Epithelial cell of esophagus (primary cell): Measurements from ENCODE around the gene SLC38A4.

Experiments
- DNase-seq: peaks from one replicate; pipeline ENCODE4 v3.0.0; 2010; ENCODE audit warnings: low read depth
- H3K4me3 ChIP-seq: 2 replicates; pipeline ENCODE4 v1.5.1; 2011; ENCODE audit warnings: mild to moderate bottlenecking, low read length, control low read depth
- CTCF ChIP-seq: IDR thresholded peaks from 2 replicates; pipeline ENCODE4 v1.5.1; 2011; ENCODE audit warnings: low read depth, mild to moderate bottlenecking, low read length, control low read depth, inconsistent platforms; ENCODE audit not compliant: insufficient read depth; ENCODE audit errors: missing control alignments

SLC38A4 gene

DNA sequence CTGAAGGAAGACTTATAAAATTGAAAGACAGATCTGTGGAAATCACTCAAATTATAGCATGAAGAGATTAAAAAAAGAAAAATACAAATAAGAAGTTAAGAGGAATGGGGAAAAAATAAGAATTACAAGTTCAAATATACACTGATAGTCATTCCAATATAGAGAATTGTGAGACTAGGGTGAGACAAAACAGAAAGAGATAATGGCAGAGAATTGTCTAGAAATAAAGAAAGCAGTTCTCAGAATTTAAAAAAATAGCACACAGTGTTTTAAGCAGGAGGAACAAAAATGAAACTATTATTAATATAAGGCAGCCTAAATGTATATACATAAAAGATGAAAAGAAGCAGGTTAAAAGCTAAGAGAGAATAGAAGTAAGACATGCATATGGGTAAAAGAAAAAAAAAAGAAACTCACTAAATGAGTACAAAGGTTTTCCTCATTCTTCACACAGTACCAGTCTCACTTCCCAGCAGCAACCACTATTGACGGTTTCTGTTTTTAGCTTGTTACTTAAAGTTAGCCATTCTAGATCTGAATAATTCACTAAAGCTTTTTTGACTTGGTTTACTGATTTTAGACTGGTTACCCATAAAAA, 31.1 kb downstream of the SLC38A4 start:
- DNase-seq, result no peak
- H3K4me3 ChIP-seq, result no peak overlapping the region
- no peak for TF ChIP-seq CTCF

DNA sequence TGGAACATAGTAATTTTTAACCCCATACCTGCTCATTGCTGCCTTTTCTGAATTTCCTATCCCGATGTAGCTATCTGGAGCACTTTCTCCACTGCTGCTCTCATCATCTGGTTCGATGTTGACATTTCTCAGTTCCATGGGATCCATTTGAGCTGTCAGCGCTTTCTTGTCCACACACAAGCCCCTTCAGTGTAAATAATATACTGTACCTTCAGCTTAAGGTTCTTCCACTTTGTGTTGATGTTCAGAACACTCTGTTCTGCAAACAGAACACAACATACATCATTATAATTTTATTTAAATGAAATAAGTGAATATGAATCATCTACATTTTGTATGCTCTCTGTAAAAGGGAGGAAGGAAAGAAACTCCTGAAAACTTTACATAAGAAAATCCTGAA, 32.9 kb downstream of the SLC38A4 start:
- no peak overlapping the region for H3K4me3 ChIP-seq
- no peak for TF ChIP-seq CTCF
- no peak for DNase-seq

GRCh38 chr12:46790066-46790465, 35.7 kb downstream of the SLC38A4 start:
- no peak overlapping the region for H3K4me3 ChIP-seq
- TF ChIP-seq CTCF, result no peak
- DNase-seq, result no peak

DNA sequence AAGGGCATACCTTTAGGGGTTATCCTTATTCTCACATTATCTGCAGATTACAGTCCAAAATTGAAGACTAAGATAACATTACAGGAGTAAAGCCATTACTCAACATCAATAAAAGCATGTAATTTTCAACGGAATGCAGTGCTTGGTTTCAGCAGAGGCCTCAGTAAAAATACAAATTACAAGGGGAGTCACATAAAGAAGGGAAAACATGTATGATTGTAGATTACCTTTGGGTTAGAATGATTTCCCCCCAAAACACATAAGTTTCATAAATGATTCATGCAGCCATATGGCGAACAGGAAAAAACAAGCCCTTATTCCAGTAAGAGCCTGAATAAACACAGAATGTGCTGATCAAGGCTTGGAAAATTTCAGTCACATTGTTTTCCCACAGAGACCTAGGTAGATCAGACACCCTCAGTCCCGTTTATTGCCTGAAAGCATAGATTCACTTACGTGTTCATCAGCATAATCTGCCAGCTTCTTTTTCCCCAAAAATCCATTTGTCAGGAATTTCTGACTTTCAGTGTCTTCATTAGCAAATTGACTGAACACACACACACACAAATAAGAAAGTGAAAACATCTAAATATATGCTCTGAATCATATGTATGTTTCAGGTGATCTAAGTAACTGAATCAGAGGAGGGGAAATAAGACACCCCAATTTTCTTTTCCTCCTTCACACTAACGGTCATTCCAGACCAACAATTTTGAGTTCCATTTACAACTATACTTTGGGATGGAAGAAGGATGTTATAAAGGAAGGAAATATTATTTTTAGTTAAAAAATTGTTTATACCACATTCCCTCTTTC, 37.5 kb downstream of the SLC38A4 start:
- no peak overlapping the region for H3K4me3 ChIP-seq
- DNase-seq, result peak; percentile 84

GRCh38 chr12:46787496-46788055, 38.2 kb downstream of the SLC38A4 start:
- DNase-seq, result no peak
- no peak for TF ChIP-seq CTCF
- H3K4me3 ChIP-seq, result no peak overlapping the region

More for the DNA sequence above, 37.5 kb downstream of the SLC38A4 start:
- no peak for TF ChIP-seq CTCF

GRCh38 chr12:46786774-46787173, 39.0 kb downstream of the SLC38A4 start:
- no peak overlapping the region for H3K4me3 ChIP-seq
- no peak for TF ChIP-seq CTCF
- peak; percentile 85 for DNase-seq
